Fibroblast of gingiva (primary cell): ENCODE measurements around the gene OTOS.

ENCODE experiments used
- DNase-seq: peaks from one replicate; pipeline ENCODE4 v3.0.0-alpha.2; 2011; ENCODE audit warnings: low read depth

OTOS gene

GRCh38 chr2:240167588-240167880, 27.1 kb upstream of the OTOS start:
- no peak for DNase-seq

- DNase-seq, result no peak
Measured at GRCh38 chr2:240166761-240167587, 26.5 kb upstream of the OTOS start.

GRCh38 chr2:240166191-240166590, 25.7 kb upstream of the OTOS start:
- no peak for DNase-seq

- DNase-seq, result no peak
Measured at GRCh38 chr2:240165661-240166060, 25.2 kb upstream of the OTOS start.

GRCh38 chr2:240165034-240165433, 24.6 kb upstream of the OTOS start:
- no peak for DNase-seq

GRCh38 chr2:240164586-240164985, 24.1 kb upstream of the OTOS start:
- no peak for DNase-seq

GRCh38 chr2:240163844-240164574, 23.6 kb upstream of the OTOS start:
- DNase-seq, result no peak

GRCh38 chr2:240162939-240163714, 22.7 kb upstream of the OTOS start:
- no peak for DNase-seq

- DNase-seq, result no peak
Measured at GRCh38 chr2:240162531-240162930, 22.1 kb upstream of the OTOS start.

- no peak for DNase-seq
Measured at GRCh38 chr2:240162032-240162431, 21.6 kb upstream of the OTOS start.

- DNase-seq, result no peak
Measured at GRCh38 chr2:240161087-240161750, 20.8 kb upstream of the OTOS start.

GRCh38 chr2:240160291-240161086, 20.0 kb upstream of the OTOS start:
- no peak for DNase-seq

- DNase-seq, result no peak
Measured at GRCh38 chr2:240159251-240159839, 18.9 kb upstream of the OTOS start.

- no peak for DNase-seq
Measured at GRCh38 chr2:240157147-240157470, 16.7 kb upstream of the OTOS start.

- DNase-seq, result no peak
Measured at GRCh38 chr2:240156435-240157146, 16.1 kb upstream of the OTOS start.

GRCh38 chr2:240155745-240156390, 15.4 kb upstream of the OTOS start:
- DNase-seq, result no peak

- DNase-seq, result no peak
Measured at GRCh38 chr2:240155048-240155744, 14.7 kb upstream of the OTOS start.

- no peak for DNase-seq
Measured at GRCh38 chr2:240154606-240155005, 14.1 kb upstream of the OTOS start.

GRCh38 chr2:240153418-240153817, 13.0 kb upstream of the OTOS start:
- DNase-seq, result no peak
